ENCODE results near the gene CDCA7.
"Not testable (repeated sequence)": the region's sequence is repeated elsewhere in the genome, so short reads cannot be mapped to it uniquely, and the experiment has no call there.

The CDCA7 gene

GRCh38 chr2:173354582-173355131, at the start of gene CDCA7:
TSS of gene CDCA7 (plus strand) at chr2:173354872. CDS start at chr2:173354964, 92 bp downstream.
- peak; percentile 12 for DNase-seq (ENCODE audit: low read depth)

- DNase-seq (ENCODE audit: low read depth): no peak
Observed at GRCh38 chr2:173305303-173305702, 49.4 kb upstream of the CDCA7 start.

- DNase-seq (ENCODE audit: low read depth): no peak
Observed at GRCh38 chr2:173307293-173307692, 47.4 kb upstream of the CDCA7 start.

GRCh38 chr2:173309370-173309769, 45.3 kb upstream of the CDCA7 start:
- not testable (repeated sequence) for DNase-seq (ENCODE audit: low read depth)

GRCh38 chr2:173311844-173312606, 42.6 kb upstream of the CDCA7 start:
- no peak for DNase-seq (ENCODE audit: low read depth)

GRCh38 chr2:173323371-173323770, 31.3 kb upstream of the CDCA7 start:
- no peak for DNase-seq (ENCODE audit: low read depth)

- no peak for DNase-seq (ENCODE audit: low read depth)
Observed at GRCh38 chr2:173326806-173327205, 27.9 kb upstream of the CDCA7 start.

GRCh38 chr2:173327421-173327820, 27.3 kb upstream of the CDCA7 start:
- DNase-seq (ENCODE audit: low read depth): no peak

- not testable (repeated sequence) for DNase-seq (ENCODE audit: low read depth)
Observed at GRCh38 chr2:173333003-173333402, 21.7 kb upstream of the CDCA7 start.

- no peak for DNase-seq (ENCODE audit: low read depth)
Observed at GRCh38 chr2:173339807-173340206, 14.9 kb upstream of the CDCA7 start.

GRCh38 chr2:173343921-173344320, 10.8 kb upstream of the CDCA7 start:
- DNase-seq (ENCODE audit: low read depth): no peak

- DNase-seq (ENCODE audit: low read depth): no peak
Observed at GRCh38 chr2:173346035-173346434, 8.6 kb upstream of the CDCA7 start.

- DNase-seq (ENCODE audit: low read depth): no peak
Observed at GRCh38 chr2:173347305-173348168, 7.1 kb upstream of the CDCA7 start.

GRCh38 chr2:173349287-173349686, 5.4 kb upstream of the CDCA7 start:
- no peak for DNase-seq (ENCODE audit: low read depth)

GRCh38 chr2:173350383-173350782, 4.3 kb upstream of the CDCA7 start:
- no peak for DNase-seq (ENCODE audit: low read depth)

GRCh38 chr2:173351879-173352278, 2.8 kb upstream of the CDCA7 start:
- DNase-seq (ENCODE audit: low read depth): no peak

GRCh38 chr2:173353556-173353955, 1.1 kb upstream of the CDCA7 start:
- DNase-seq (ENCODE audit: low read depth): no peak

- no peak for DNase-seq (ENCODE audit: low read depth)
Observed at GRCh38 chr2:173354073-173354581, 545 bp upstream of the CDCA7 start.

- DNase-seq (ENCODE audit: low read depth): peak; percentile 27
Observed at GRCh38 chr2:173355132-173355865, 627 bp downstream of the CDCA7 start.

- no peak for DNase-seq (ENCODE audit: low read depth)
Observed at GRCh38 chr2:173355866-173356508, 1.3 kb downstream of the CDCA7 start.

GRCh38 chr2:173357346-173357745, 2.7 kb downstream of the CDCA7 start:
- DNase-seq (ENCODE audit: low read depth): no peak

Data from fibroblast of the conjunctiva (primary cell).